HL-60 (cell line): ENCODE results near the gene CD34.
"Not testable (repeated sequence)": the region's sequence is repeated elsewhere in the genome, so short reads cannot be mapped to it uniquely, and the experiment has no call there.

Experiments
- DNase-seq, 2 experiments: peaks; one replicate each; pipeline ENCODE4 v3.0.0-alpha.2; 2010 to 2020; ENCODE audit warnings: low read depth in 1 of 2, low spot score in 1 of 2
- H3K27ac ChIP-seq: fragments of 250-450 bp; sonication (Bioruptor Pico); replicated peaks from 2 replicates; pipeline ENCODE4 v1.5.1; 2020; ENCODE audit warnings: mild to moderate bottlenecking, moderate library complexity
- H3K27me3 ChIP-seq: fragments of 250-450 bp; sonication (Bioruptor Pico); 2 replicates; pipeline ENCODE4 v1.5.1; 2021; ENCODE audit warnings: mild to moderate bottlenecking, moderate library complexity; ENCODE audit not compliant: insufficient read depth, poor library complexity, severe bottlenecking
- H3K4me3 ChIP-seq: replicated peaks from 2 replicates; pipeline ENCODE4 v1.5.1; 2011; ENCODE audit warnings: mild to moderate bottlenecking, control low read depth, low read length; ENCODE audit not compliant: insufficient read depth
- CTCF ChIP-seq: IDR thresholded peaks from one replicate; pipeline ENCODE4 v1.5.1; 2011; ENCODE audit warnings: low read length, control low read depth, inconsistent platforms; ENCODE audit not compliant: insufficient read depth
- GABPA ChIP-seq: IDR thresholded peaks from 2 replicates; pipeline ENCODE4 v1.6.1; 2012; ENCODE audit warnings: low read depth
- POLR2AphosphoS5 ChIP-seq: IDR thresholded peaks from 2 replicates; pipeline ENCODE4 v1.6.1; 2012; ENCODE audit warnings: low read depth
- SPI1 ChIP-seq: IDR thresholded peaks from 2 replicates; pipeline ENCODE4 v1.6.1; 2012; ENCODE audit warnings: low read depth, mild to moderate bottlenecking, borderline replicate concordance
- TF ChIP-seq, protein P1 (sequence below): IDR thresholded peaks from 2 replicates; pipeline ENCODE4 v1.6.1; 2012; ENCODE audit warnings: low read depth; ENCODE audit not compliant: insufficient replicate concordance

Gene CD34

DNA sequence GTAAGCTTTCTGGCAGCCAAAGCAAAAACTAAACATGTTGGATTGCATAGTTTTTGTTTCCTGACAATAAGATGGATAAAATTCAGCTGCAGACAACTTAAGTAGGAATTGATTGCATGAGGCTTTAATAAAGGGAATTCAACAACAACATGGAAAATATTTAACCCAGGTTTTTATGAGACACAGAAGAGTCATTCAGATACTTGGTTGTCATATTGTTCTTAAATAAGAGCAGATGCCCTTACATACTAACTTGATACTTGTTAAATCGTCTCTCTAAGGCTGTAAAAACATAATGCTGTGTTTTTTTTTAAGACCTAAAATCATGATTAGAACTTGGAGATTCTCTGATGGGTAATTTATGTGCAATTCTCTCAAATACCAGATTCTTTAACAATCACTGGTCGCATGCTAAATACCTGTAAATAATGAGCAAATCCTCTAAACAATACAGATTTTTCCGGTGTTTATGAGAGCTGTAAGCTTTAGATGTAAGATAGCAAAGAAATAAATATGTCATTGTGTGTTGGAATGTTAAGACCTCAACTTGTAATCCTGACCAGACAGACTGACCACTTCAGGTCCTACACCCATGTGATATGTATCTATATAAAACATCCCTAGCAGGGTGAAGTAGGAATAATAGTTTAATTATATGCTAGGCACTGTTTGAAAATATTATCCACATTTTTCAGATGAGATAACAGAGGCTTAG lies 37.8 kb upstream of the CD34 start:
- TF ChIP-seq, protein P1, sequence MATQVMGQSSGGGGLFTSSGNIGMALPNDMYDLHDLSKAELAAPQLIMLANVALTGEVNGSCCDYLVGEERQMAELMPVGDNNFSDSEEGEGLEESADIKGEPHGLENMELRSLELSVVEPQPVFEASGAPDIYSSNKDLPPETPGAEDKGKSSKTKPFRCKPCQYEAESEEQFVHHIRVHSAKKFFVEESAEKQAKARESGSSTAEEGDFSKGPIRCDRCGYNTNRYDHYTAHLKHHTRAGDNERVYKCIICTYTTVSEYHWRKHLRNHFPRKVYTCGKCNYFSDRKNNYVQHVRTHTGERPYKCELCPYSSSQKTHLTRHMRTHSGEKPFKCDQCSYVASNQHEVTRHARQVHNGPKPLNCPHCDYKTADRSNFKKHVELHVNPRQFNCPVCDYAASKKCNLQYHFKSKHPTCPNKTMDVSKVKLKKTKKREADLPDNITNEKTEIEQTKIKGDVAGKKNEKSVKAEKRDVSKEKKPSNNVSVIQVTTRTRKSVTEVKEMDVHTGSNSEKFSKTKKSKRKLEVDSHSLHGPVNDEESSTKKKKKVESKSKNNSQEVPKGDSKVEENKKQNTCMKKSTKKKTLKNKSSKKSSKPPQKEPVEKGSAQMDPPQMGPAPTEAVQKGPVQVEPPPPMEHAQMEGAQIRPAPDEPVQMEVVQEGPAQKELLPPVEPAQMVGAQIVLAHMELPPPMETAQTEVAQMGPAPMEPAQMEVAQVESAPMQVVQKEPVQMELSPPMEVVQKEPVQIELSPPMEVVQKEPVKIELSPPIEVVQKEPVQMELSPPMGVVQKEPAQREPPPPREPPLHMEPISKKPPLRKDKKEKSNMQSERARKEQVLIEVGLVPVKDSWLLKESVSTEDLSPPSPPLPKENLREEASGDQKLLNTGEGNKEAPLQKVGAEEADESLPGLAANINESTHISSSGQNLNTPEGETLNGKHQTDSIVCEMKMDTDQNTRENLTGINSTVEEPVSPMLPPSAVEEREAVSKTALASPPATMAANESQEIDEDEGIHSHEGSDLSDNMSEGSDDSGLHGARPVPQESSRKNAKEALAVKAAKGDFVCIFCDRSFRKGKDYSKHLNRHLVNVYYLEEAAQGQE = no peak
- no peak for TF ChIP-seq POLR2AphosphoS5
- TF ChIP-seq SPI1 = no peak
- TF ChIP-seq CTCF = no peak
- TF ChIP-seq GABPA = no peak
- H3K27ac ChIP-seq = no peak overlapping the region
- DNase-seq = no peak
- H3K4me3 ChIP-seq = no peak overlapping the region
- H3K27me3 ChIP-seq = no peaks in the 10 kb centered on the region

DNA sequence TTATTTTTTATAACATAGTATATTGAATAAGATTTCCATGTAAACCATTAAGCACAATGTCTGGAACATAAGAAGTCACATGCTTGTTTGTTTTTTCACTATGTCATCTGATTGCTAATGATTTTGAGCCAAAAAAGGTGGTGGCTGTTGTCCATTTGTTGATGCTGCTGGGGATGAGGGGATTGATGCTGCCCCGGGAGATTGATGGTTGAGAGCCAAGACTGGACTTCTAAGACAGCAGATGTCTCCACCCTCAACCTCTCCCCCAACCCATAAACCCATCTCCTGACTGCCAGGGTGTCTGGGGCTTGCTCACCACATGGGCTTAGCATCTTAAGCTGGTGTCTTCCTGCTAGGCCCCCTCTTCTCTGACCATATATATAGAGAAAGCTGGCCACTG lies 35.8 kb upstream of the CD34 start:
- no peak for DNase-seq
- TF ChIP-seq POLR2AphosphoS5 = no peak
- TF ChIP-seq GABPA = no peak
- TF ChIP-seq, protein P1 = no peak
- no peak for TF ChIP-seq SPI1
- TF ChIP-seq CTCF = no peak
- Histone ChIP-seq H3K4me3 (no peak overlapping the region), H3K27me3 (no peaks in the 10 kb centered on the region), H3K27ac (no peak overlapping the region)

- Histone ChIP-seq H3K27ac (no peak overlapping the region), H3K4me3 (no peak overlapping the region), H3K27me3 (no peaks in the 10 kb centered on the region)
- TF ChIP-seq, protein P1 = no peak
- TF ChIP-seq GABPA = no peak
- no peak for TF ChIP-seq POLR2AphosphoS5
- TF ChIP-seq CTCF = no peak
- TF ChIP-seq SPI1 = no peak
- no peak for DNase-seq
These were observed 33.6 kb upstream of the CD34 start for GRCh38 chr1:207944571-207944970.

DNA sequence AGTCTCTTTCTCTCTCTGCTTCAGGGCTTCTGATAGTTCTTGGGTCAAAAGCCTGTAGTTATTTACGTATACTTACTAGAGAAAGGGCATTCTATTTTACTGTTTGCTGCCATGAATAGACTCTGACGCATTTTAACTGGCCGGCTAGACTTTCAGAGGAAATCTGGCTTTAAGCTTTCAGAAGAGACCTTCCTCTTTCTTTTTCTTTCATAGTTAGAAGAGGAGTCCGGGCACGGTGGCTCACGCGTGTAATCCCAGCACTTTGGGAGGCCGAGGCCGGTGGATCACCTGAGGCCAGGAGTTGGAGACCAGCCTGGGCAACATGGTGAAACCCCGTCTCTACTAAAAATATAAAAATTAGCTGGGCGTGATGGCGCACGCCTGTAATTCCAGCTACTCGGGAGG lies 31.4 kb upstream of the CD34 start:
- DNase-seq, H3K4me3 ChIP-seq, H3K27ac ChIP-seq, H3K27me3 ChIP-seq: not testable (repeated sequence)
